Brain microvascular endothelial cell (primary cell): ENCODE measurements around the gene C22orf39.

Experiments
- DNase-seq: peaks from one replicate; pipeline ENCODE4 v3.0.0-alpha.2; 2020
- H3K27ac ChIP-seq: fragments of 250-450 bp; sonication (Bioruptor Pico); 2 replicates; pipeline ENCODE4 v1.5.1; 2020; ENCODE audit warnings: mild to moderate bottlenecking, moderate library complexity
- H3K27me3 ChIP-seq: fragments of 250-450 bp; sonication (Bioruptor Pico); replicated peaks from 2 replicates; pipeline ENCODE4 v1.5.1; 2020; ENCODE audit warnings: mild to moderate bottlenecking
- H3K36me3 ChIP-seq: fragments of 250-450 bp; sonication (Bioruptor Pico); replicated peaks from 2 replicates; pipeline ENCODE4 v1.5.1; 2020; ENCODE audit warnings: mild to moderate bottlenecking
- H3K4me3 ChIP-seq: 2 replicates; pipeline ENCODE4 v1.5.1; 2011; ENCODE audit warnings: low read depth, mild to moderate bottlenecking, control low read depth, low read length, moderate library complexity
- in situ Hi-C: cut with HindIII; loops from 2 replicates; pipeline ENCODE4 v1.10.0; 2017; ENCODE audit warnings: low sequenced_read_pairs, low pct_ligation_motif_present
- TF ChIP-seq, protein P1 (sequence below): IDR thresholded peaks from 2 replicates; pipeline ENCODE4 v1.5.1; 2011; ENCODE audit warnings: low read depth, mild to moderate bottlenecking, moderate library complexity, low read length, control low read depth, inconsistent platforms; ENCODE audit errors: missing control alignments

C22orf39 gene

DNA sequence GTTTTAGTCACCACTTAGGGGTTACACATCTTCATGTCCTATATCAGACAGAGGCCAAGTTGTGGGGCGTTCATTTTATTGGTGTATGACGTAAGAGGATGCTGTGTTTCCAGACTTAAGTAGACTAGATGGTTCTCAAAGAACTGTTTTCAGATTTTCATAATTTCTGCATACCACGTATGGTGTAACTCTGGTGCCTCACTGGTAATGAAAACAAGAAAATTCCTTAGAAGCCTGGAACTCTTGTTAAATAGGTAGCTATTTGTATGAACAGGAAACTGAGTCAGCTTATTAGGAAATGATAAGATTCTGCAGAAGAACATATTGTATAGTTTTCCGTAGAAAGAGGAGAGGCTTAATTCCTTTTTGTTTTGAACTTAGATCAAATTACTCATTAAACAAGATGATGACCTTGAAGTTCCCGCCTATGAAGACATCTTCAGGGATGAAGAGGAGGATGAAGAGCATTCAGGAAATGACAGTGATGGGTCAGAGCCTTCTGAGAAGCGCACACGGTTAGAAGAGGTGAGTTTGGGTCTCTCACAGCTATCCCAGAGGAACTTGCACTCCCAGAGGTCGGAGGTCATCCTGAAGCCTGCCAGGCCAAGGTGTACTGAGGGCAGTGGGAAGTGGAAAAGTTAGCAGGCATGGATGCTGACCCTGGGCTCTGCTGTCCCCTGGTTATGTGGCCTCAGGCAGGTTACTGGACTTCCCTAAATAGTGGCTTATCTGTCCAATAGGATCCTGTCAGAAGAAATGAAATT, 36.2 kb upstream of the C22orf39 start:
- Histone ChIP-seq H3K27ac (peak overlapping the region; percentile 63), H3K36me3 (no peaks in the 10 kb centered on the region), H3K4me3 (no peak overlapping the region), H3K27me3 (no peaks in the 10 kb centered on the region)
- in situ Hi-C loops = no loop called here
- DNase-seq = peak; percentile 67
- TF ChIP-seq, protein P1, sequence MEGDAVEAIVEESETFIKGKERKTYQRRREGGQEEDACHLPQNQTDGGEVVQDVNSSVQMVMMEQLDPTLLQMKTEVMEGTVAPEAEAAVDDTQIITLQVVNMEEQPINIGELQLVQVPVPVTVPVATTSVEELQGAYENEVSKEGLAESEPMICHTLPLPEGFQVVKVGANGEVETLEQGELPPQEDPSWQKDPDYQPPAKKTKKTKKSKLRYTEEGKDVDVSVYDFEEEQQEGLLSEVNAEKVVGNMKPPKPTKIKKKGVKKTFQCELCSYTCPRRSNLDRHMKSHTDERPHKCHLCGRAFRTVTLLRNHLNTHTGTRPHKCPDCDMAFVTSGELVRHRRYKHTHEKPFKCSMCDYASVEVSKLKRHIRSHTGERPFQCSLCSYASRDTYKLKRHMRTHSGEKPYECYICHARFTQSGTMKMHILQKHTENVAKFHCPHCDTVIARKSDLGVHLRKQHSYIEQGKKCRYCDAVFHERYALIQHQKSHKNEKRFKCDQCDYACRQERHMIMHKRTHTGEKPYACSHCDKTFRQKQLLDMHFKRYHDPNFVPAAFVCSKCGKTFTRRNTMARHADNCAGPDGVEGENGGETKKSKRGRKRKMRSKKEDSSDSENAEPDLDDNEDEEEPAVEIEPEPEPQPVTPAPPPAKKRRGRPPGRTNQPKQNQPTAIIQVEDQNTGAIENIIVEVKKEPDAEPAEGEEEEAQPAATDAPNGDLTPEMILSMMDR = no peak

DNA sequence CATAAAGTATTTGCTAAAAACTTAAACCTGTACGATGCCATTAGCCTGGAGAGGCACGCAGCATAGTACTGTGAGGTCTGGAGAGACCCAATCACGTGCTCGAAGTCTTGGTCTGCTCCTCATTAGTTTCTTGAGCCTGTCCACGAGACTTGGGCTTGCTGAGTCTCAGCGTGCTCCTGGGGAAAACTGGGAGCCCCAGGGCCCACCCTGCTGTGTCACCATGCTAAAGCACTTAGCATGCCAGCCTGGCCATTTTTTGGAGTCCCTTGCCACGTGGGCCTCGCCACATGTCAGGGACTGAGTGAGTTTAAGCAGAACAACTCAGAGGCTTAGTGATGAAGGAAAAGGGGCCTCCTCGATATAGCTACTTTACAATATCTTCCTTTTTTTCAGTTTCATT, 34.8 kb upstream of the C22orf39 start:
- in situ Hi-C loops = no loop called here
- DNase-seq = no peak
- TF ChIP-seq, protein P1 = no peak
- H3K27me3 ChIP-seq = no peaks in the 10 kb centered on the region
- no peak overlapping the region for H3K27ac ChIP-seq
- H3K4me3 ChIP-seq = no peak overlapping the region
- no peaks in the 10 kb centered on the region for H3K36me3 ChIP-seq

DNA sequence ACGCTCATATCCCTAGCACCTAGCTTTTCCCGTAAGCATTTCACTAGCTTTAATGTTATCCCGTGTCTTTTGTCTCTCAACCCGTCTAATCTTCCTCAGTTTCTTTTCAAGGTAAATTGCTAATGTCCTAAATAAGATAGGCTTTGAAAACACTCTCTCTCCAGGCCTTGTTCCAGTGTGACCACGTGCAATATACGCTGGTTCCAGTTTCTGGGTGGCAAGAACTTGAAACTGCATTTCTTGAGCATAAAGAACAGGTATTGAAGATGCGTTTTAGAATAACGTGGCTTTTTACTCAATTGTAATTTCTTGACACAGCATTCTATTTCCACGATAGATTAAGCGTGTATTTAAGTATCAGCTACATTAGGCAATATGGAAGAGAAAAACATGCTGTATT, 33.3 kb upstream of the C22orf39 start:
- Histone ChIP-seq H3K27me3 (no peaks in the 10 kb centered on the region), H3K36me3 (peaks cover 2% of the 10 kb centered on the region), H3K4me3 (peak overlapping the region; percentile 98), H3K27ac (no peak overlapping the region)
- TF ChIP-seq, protein P1 = no peak
- DNase-seq = no peak
- in situ Hi-C loops = no loop called here

DNA sequence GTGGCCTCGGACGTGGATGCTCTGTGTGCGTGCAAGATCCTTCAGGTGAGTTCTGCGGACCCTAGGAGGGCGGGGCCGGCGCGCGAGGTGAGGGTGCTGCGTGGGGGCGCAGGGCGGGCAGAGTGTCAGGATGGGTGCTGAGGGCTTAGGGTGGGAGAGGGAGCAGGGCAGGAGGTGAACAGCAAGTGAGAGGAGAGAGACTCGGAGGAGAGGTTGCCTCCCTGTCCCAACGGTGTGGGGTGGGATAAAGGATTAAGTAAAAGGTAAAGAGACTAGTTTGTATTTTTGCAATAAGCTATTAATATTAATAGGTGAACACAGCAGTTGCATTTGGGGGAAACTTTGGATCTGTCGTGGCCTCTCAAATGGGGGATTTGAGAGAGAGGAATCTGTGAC, 32.7 kb upstream of the C22orf39 start:
- peak overlapping the region; percentile 98 for H3K4me3 ChIP-seq
- no peaks in the 10 kb centered on the region for H3K27me3 ChIP-seq
- peak overlapping the region; percentile 100 for H3K27ac ChIP-seq
- in situ Hi-C loops = no loop called here
- TF ChIP-seq, protein P1 = no peak
- DNase-seq = no peak
- H3K36me3 ChIP-seq = peaks cover 8% of the 10 kb centered on the region

DNA sequence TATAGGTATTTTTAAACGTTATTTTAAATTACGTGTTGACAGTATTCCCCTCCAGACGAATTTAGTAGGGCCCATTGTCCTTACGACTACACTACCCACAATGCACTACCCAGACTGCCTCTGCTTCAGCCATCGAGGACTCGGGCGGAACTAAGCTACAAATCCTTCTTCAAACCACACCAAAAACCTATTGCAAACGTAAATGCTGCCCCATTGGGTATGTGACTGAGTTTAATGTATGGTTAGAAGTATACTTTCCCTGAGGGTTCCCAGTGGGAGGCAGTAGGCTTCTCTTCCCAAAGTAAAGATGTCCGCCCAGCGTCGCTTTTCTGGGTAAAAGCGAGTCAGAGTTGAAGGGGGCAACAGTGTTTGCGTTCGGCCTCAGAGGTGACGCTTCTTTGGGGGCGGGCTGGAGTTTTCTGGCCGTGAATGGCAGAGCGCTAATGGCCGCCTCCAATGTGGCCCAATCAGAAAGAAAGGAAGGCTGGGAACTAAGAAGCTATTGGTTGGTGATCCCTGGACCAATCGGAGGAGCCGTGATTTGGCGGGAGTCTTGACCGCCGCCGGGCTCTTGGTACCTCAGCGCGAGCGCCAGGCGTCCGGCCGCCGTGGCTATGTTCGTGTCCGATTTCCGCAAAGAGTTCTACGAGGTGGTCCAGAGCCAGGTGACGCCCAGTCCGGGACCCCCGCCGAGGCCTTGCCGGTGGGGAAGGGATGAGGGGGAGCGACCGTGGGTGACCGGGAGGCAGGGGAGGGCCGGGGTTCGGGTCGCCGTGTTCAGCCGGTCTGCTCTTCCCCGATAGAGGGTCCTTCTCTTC, 32.1 kb upstream of the C22orf39 start, which contains the start of gene CDC45:
TSS of gene CDC45 (plus strand) at position 566 of the 818 bp plus-strand sequence. CDS start at position 615, 49 bp downstream.
- H3K36me3 ChIP-seq = peaks cover 12% of the 10 kb centered on the region
- no peaks in the 10 kb centered on the region for H3K27me3 ChIP-seq
- in situ Hi-C loops = no loop called here
- TF ChIP-seq, protein P1 = no peak
- peak within 1 kb of the TSS; percentile 100 for H3K27ac ChIP-seq
- H3K4me3 ChIP-seq = peak within 1 kb of the TSS; percentile 98
- peak; percentile 98 for DNase-seq
